H1 (cell line): ENCODE results near the gene LDLRAD1. TPM values are rescaled to one million over a fixed set of nuclear protein-coding genes. Genes with fewer than 3 reads are reported as not detected.

Source experiments
- ATF3 ChIP-seq: IDR thresholded peaks from 2 replicates; pipeline ENCODE4 v1.6.1; 2011; ENCODE audit warnings: low read depth, mild to moderate bottlenecking, low read length; ENCODE audit not compliant: insufficient read depth
- BACH1 ChIP-seq: IDR thresholded peaks from 2 replicates; pipeline ENCODE4 v1.6.1; 2012; ENCODE audit warnings: low read length, improper control_type of control experiment
- BCL11A ChIP-seq, 2 experiments: IDR thresholded peaks; one replicate each; pipeline ENCODE4 v1.6.1; 2011; ENCODE audit warnings: low read depth in 2 of 2, low read length in 2 of 2, mild to moderate bottlenecking in 2 of 2
- CHD7 ChIP-seq: fragments of 300-600 bp; sonication (generic); IDR thresholded peaks from 2 replicates; pipeline ENCODE4 v1.7.1; 2012; ENCODE audit warnings: low read length, moderate library complexity, mild to moderate bottlenecking, inconsistent platforms; ENCODE audit not compliant: insufficient replicate concordance
- E2F6 ChIP-seq: IDR thresholded peaks from 2 replicates; pipeline ENCODE4 v1.6.1; 2012; ENCODE audit warnings: inconsistent platforms
- SAP30 ChIP-seq: fragments of 300-600 bp; sonication (generic); IDR thresholded peaks from 2 replicates; pipeline ENCODE4 v1.7.1; 2012; ENCODE audit warnings: low read length, moderate library complexity, mild to moderate bottlenecking, inconsistent platforms; ENCODE audit not compliant: insufficient read depth, insufficient replicate concordance
- SIN3A ChIP-seq, 2 experiments: IDR thresholded peaks in 1 of 2; conservative IDR thresholded peaks in 1 of 2; 2 replicates each; pipeline ENCODE4 v1.6.1; 2011 to 2012; ENCODE audit warnings: low read length in 2 of 2, improper control_type of control experiment in 1 of 2, low read depth in 1 of 2, mild to moderate bottlenecking in 1 of 2
- SIX5 ChIP-seq: IDR thresholded peaks from 2 replicates; pipeline ENCODE4 v1.6.1; 2011; ENCODE audit warnings: mild to moderate bottlenecking, low read depth, low read length
- SP2 ChIP-seq: IDR thresholded peaks from 2 replicates; pipeline ENCODE4 v1.6.1; 2012; ENCODE audit warnings: mild to moderate bottlenecking, low read length, inconsistent platforms
- TBP ChIP-seq: IDR thresholded peaks from 2 replicates; pipeline ENCODE4 v1.6.1; 2011; ENCODE audit warnings: low read depth, low read length, improper control_type of control experiment
- TEAD4 ChIP-seq: IDR thresholded peaks from 2 replicates; pipeline ENCODE4 v1.6.1; 2012; ENCODE audit warnings: low read depth, low read length, inconsistent platforms, mixed read lengths
- polyA plus RNA-seq, 7 experiments: library from polyadenylated mRNA; depleted of rRNA in 3 of 7; stranded (reverse) in 5 of 7; unstranded in 2 of 7; fragments of >200 nt in 5 of 7; fragments of 200-250 nt in 2 of 7; gene quantifications; 1 replicate in 5 of 7; 2 replicates in 1 of 7; 4 replicates in 1 of 7; pipeline versions ENCODE4 v1.2.1 to v1.2.3, GENCODE V29; 2011 to 2013; ENCODE audit warnings: missing spikeins in 2 of 7, mixed read lengths in 2 of 7
- total RNA-seq: library from RNA; stranded (reverse); fragmentation: NEBNext Ultra II Directional; extraction: Animal tissue kit (Norgen Biotek cat#: 25700); gene quantifications from 2 replicates; pipeline ENCODE4 v1.2.1, GENCODE V29; 2021

LDLRAD1 gene
- total and polyA plus RNA-seq, 2 of the 8 experiments (the other 6 are each of a cell fraction or from before 2014, with no cell fraction given): not detected

- TF ChIP-seq CHD7 (no peak), SIN3A (conservative IDR thresholded peaks at IDR 0.05 in 1 of 2, IDR thresholded peaks at IDR 0.05 in 1 of 2; ENCODE audit: low read depth in 1 of 2, low read length in 2 of 2) (no peak), SP2 (no peak), TBP (no peak), SIX5 (no peak), BACH1 (no peak), BCL11A (IDR thresholded peaks at IDR 0.05; ENCODE audit: low read depth in 2 of 2, low read length in 2 of 2) (no peak), E2F6 (no peak), TEAD4 (no peak), ATF3 (no peak), SAP30 (no peak)
Observed at GRCh38 chr1:53987880-53988279, 30.1 kb downstream of the LDLRAD1 start (continued).
